ENCODE results near the gene FADS2. TPM values are rescaled to one million over a fixed set of nuclear protein-coding genes. Genes with fewer than 3 reads are reported as not detected.

The FADS2 gene
- total RNA-seq, 2 experiments from 2014 or later: 128 to 135 TPM

GRCh38 chr11:61912991-61913698 is 85.0 kb downstream of the FADS2 start:
- ChIA-PET CTCF (no interaction called here), POLR2A (no interaction called here)
- peaks cover 24% of the 10 kb centered on the region for H3K27me3 Mint-ChIP-seq
- H3K4me1 Mint-ChIP-seq: peaks cover 6% of the 10 kb centered on the region
- no peak for DNase-seq
- no peak overlapping the region for H3K27ac Mint-ChIP-seq
- H3K36me3 Mint-ChIP-seq (ENCODE audit: low read depth): no peaks in the 10 kb centered on the region
- H3K4me3 Mint-ChIP-seq: no peak overlapping the region
- no peaks in the 10 kb centered on the region for H3K9me3 Mint-ChIP-seq

DNA sequence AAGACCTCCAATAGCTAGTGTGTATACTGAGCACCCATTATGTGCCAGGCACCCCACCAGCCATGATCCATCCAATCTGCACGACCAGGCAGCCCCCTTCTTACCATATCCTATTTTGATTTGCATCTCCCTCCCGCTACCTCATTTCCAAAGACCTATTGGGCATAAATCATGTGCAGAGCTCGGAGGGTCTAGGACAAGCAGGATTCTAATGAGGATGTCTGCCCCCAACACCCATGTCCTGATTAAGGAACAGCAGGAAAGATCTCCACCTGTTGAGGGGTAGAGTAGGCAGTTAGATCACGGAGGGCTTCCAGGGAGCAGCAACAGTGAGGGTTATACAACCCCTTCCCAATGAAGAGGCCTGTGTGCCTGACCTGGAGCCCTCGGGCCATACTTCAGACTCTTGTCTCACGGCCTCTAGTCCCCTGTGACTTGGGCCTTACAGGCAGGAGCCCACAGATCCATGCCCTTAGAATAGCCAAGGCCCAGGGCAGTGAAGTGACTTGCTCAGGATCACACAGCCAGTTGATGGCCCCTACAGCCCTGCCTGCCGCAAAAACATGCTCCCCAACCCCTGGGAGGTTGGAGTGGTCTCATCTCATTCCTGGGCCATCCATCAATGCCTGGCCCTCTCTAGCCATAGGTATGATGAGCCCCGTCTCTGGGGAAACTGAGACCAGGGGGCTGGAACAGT is 85.7 kb downstream of the FADS2 start:
- no peaks in the 10 kb centered on the region for H3K36me3 Mint-ChIP-seq (ENCODE audit: low read depth)
- ChIA-PET CTCF (interaction anchor here (1.0 kb wide), 2 partner anchors 23 to 168 kb away, joined by 3 read pairs; no protein-coding TSS in a partner anchor), POLR2A (no interaction called here)
- no peak for DNase-seq
- no peak overlapping the region for H3K4me3 Mint-ChIP-seq
- H3K27me3 Mint-ChIP-seq: peaks cover 31% of the 10 kb centered on the region
- peaks cover 9% of the 10 kb centered on the region for H3K4me1 Mint-ChIP-seq
- no peaks in the 10 kb centered on the region for H3K9me3 Mint-ChIP-seq
- H3K27ac Mint-ChIP-seq: no peak overlapping the region

- no peak overlapping the region for H3K27ac Mint-ChIP-seq
- POLR2A ChIA-PET: no interaction called here
- no peaks in the 10 kb centered on the region for H3K36me3 Mint-ChIP-seq (ENCODE audit: low read depth)
Observed at GRCh38 chr11:61914471-61915171, 86.5 kb downstream of the FADS2 start.

GRCh38 chr11:61916737-61917333 is 88.7 kb downstream of the FADS2 start:
- Mint-ChIP-seq H3K27me3 (peaks cover 41% of the 10 kb centered on the region), H3K36me3 (ENCODE audit: low read depth) (no peaks in the 10 kb centered on the region), H3K27ac (no peak overlapping the region), H3K4me1 (peaks cover 9% of the 10 kb centered on the region), H3K9me3 (no peaks in the 10 kb centered on the region), H3K4me3 (no peak overlapping the region)
- no peak for DNase-seq
- POLR2A ChIA-PET: no interaction called here
- CTCF ChIA-PET: interaction anchor here (1.0 kb wide), 1 partner anchor 10 kb away, joined by 3 read pairs; no protein-coding TSS in a partner anchor

More at GRCh38 chr11:61914471-61915171, 86.5 kb downstream of the FADS2 start:
- H3K4me3 Mint-ChIP-seq: no peak overlapping the region
- no peak for DNase-seq
- H3K9me3 Mint-ChIP-seq: no peaks in the 10 kb centered on the region
- H3K27me3 Mint-ChIP-seq: peaks cover 36% of the 10 kb centered on the region
- H3K4me1 Mint-ChIP-seq: peaks cover 9% of the 10 kb centered on the region
- CTCF ChIA-PET: interaction anchor here (0.9 to 2.0 kb wide), 4 partner anchors 11 to 167 kb away, joined by 3 to 8 read pairs (median 3); no protein-coding TSS in a partner anchor

Small RNA genes lying within 50 kb of the gene (microRNA-seq; reads per million reads assigned to microRNA genes)
- gene MIR6746 (ENCODE audit: borderline microRNAs expressed, borderline replicate concordance): not detected

Other genes with a start within 250 kb of the FADS2 start
- gene SYT7, start 247.2 kb upstream of the FADS2 start, total RNA-seq: not detected
- under 1 TPM; 0.44 to 0.45 TPM for gene DAGLA, start 147.9 kb upstream of the FADS2 start, total RNA-seq
- gene MYRF, start 75.7 kb upstream of the FADS2 start, total RNA-seq: 1 to 10 TPM; 1.1 to 1.2 TPM
- gene TMEM258, start 35.7 kb upstream of the FADS2 start, total RNA-seq: 100 to 1,000 TPM; 154 to 160 TPM
- gene FEN1, start 35.4 kb upstream of the FADS2 start, total RNA-seq: 100 to 1,000 TPM in 1 of 2 experiments, 10 to 100 TPM in 1; 98.6 to 118 TPM
- gene FADS1, start 11.3 kb upstream of the FADS2 start, total RNA-seq: 10 to 100 TPM; 25.7 to 27.1 TPM
- 1 to 10 TPM; 2.9 to 3.7 TPM for gene FADS3, start 63.2 kb downstream of the FADS2 start, total RNA-seq
- gene RAB3IL1, start 89.3 kb downstream of the FADS2 start, total RNA-seq: not detected
- not detected for gene BEST1, start 122.1 kb downstream of the FADS2 start, total RNA-seq
- 100 to 1,000 TPM; 751 to 840 TPM for gene FTH1, start 139.3 kb downstream of the FADS2 start, total RNA-seq

Data from activated CD4-positive, alpha-beta T cell treated with anti-CD3 and anti-CD28 coated beads, Interleukin-2, amount 10 ng/mL, durations not matched to agents 7 days and 5 days (primary cell).